Measurements from ENCODE around the gene CCNQ.

Gene CCNQ

GRCh38 chrX:153580700-153581386, 18.1 kb downstream of the CCNQ start:
- Histone ChIP-seq H3K9me3 (ENCODE audit: control insufficient read depth, insufficient read depth, low read length) (peaks cover 30% of the 10 kb centered on the region; the same call in 1 of the 2 replicates), H3K27me3 (ENCODE audit: control insufficient read depth, insufficient read depth, low read length) (no peaks in the 10 kb centered on the region), H3K9ac (ENCODE audit: low read depth, low read length) (no peak overlapping the region), H3K4me1 (ENCODE audit: control insufficient read depth, insufficient read depth, low read length) (no peaks in the 10 kb centered on the region), H3K27ac (ENCODE audit: low read depth, low read length) (no peak overlapping the region), H3K36me3 (ENCODE audit: control insufficient read depth, insufficient read depth, low read length) (no peaks in the 10 kb centered on the region), H3K4me3 (ENCODE audit: low read depth, low read length) (no peak overlapping the region)

- no peaks in the 10 kb centered on the region for H3K36me3 ChIP-seq (ENCODE audit: control insufficient read depth, insufficient read depth, low read length)
- H3K27me3 ChIP-seq (ENCODE audit: control insufficient read depth, insufficient read depth, low read length): no peaks in the 10 kb centered on the region
- no peak overlapping the region for H3K9ac ChIP-seq (ENCODE audit: low read depth, low read length)
- no peak overlapping the region for H3K27ac ChIP-seq (ENCODE audit: low read depth, low read length)
- H3K4me3 ChIP-seq (ENCODE audit: low read depth, low read length): no peak overlapping the region
- H3K9me3 ChIP-seq (ENCODE audit: control insufficient read depth, insufficient read depth, low read length): peaks cover 30% of the 10 kb centered on the region; the same call in 1 of the 2 replicates
- H3K4me1 ChIP-seq (ENCODE audit: control insufficient read depth, insufficient read depth, low read length): no peaks in the 10 kb centered on the region
These were observed 20.1 kb downstream of the CCNQ start for GRCh38 chrX:153578889-153579288.

GRCh38 chrX:153578200-153578835, 20.6 kb downstream of the CCNQ start:
- Histone ChIP-seq H3K27ac (ENCODE audit: low read depth, low read length) (no peak overlapping the region), H3K4me1 (ENCODE audit: control insufficient read depth, insufficient read depth, low read length) (no peaks in the 10 kb centered on the region), H3K27me3 (ENCODE audit: control insufficient read depth, insufficient read depth, low read length) (no peaks in the 10 kb centered on the region), H3K9me3 (ENCODE audit: control insufficient read depth, insufficient read depth, low read length) (peaks cover 30% of the 10 kb centered on the region; the same call in 1 of the 2 replicates), H3K9ac (ENCODE audit: low read depth, low read length) (no peak overlapping the region), H3K4me3 (ENCODE audit: low read depth, low read length) (no peak overlapping the region), H3K36me3 (ENCODE audit: control insufficient read depth, insufficient read depth, low read length) (no peaks in the 10 kb centered on the region)

GRCh38 chrX:153576961-153577360, 22.0 kb downstream of the CCNQ start:
- no peak overlapping the region for H3K27ac ChIP-seq (ENCODE audit: low read depth, low read length)
- H3K9ac ChIP-seq (ENCODE audit: low read depth, low read length): no peak overlapping the region
- no peaks in the 10 kb centered on the region for H3K27me3 ChIP-seq (ENCODE audit: control insufficient read depth, insufficient read depth, low read length)
- no peaks in the 10 kb centered on the region for H3K4me1 ChIP-seq (ENCODE audit: control insufficient read depth, insufficient read depth, low read length)
- no peak overlapping the region for H3K4me3 ChIP-seq (ENCODE audit: low read depth, low read length)
- no peaks in the 10 kb centered on the region for H3K36me3 ChIP-seq (ENCODE audit: control insufficient read depth, insufficient read depth, low read length)
- peaks cover 40% of the 10 kb centered on the region; the same call in 1 of the 2 replicates for H3K9me3 ChIP-seq (ENCODE audit: control insufficient read depth, insufficient read depth, low read length)

- H3K27me3 ChIP-seq (ENCODE audit: control insufficient read depth, insufficient read depth, low read length): no peaks in the 10 kb centered on the region
- H3K4me3 ChIP-seq (ENCODE audit: low read depth, low read length): no peak overlapping the region
- H3K27ac ChIP-seq (ENCODE audit: low read depth, low read length): no peak overlapping the region
- H3K9me3 ChIP-seq (ENCODE audit: control insufficient read depth, insufficient read depth, low read length): peaks cover 43% of the 10 kb centered on the region; the same call in 1 of the 2 replicates
- no peak overlapping the region for H3K9ac ChIP-seq (ENCODE audit: low read depth, low read length)
- H3K36me3 ChIP-seq (ENCODE audit: control insufficient read depth, insufficient read depth, low read length): no peaks in the 10 kb centered on the region
- H3K4me1 ChIP-seq (ENCODE audit: control insufficient read depth, insufficient read depth, low read length): no peaks in the 10 kb centered on the region
These were observed 22.6 kb downstream of the CCNQ start for GRCh38 chrX:153576239-153576870.

- H3K27ac ChIP-seq (ENCODE audit: low read depth, low read length): no peak overlapping the region
- no peaks in the 10 kb centered on the region for H3K36me3 ChIP-seq (ENCODE audit: control insufficient read depth, insufficient read depth, low read length)
- H3K27me3 ChIP-seq (ENCODE audit: control insufficient read depth, insufficient read depth, low read length): no peaks in the 10 kb centered on the region
- no peak overlapping the region for H3K9ac ChIP-seq (ENCODE audit: low read depth, low read length)
- H3K9me3 ChIP-seq (ENCODE audit: control insufficient read depth, insufficient read depth, low read length): peaks cover 64% of the 10 kb centered on the region
- H3K4me1 ChIP-seq (ENCODE audit: control insufficient read depth, insufficient read depth, low read length): no peaks in the 10 kb centered on the region
- H3K4me3 ChIP-seq (ENCODE audit: low read depth, low read length): no peak overlapping the region
These were observed 25.0 kb downstream of the CCNQ start for GRCh38 chrX:153573984-153574383.

GRCh38 chrX:153572601-153573000, 26.3 kb downstream of the CCNQ start:
- Histone ChIP-seq H3K36me3 (ENCODE audit: control insufficient read depth, insufficient read depth, low read length) (no peaks in the 10 kb centered on the region), H3K9ac (ENCODE audit: low read depth, low read length) (no peak overlapping the region), H3K4me3 (ENCODE audit: low read depth, low read length) (no peak overlapping the region), H3K27ac (ENCODE audit: low read depth, low read length) (no peak overlapping the region), H3K9me3 (ENCODE audit: control insufficient read depth, insufficient read depth, low read length) (peaks cover 60% of the 10 kb centered on the region), H3K27me3 (ENCODE audit: control insufficient read depth, insufficient read depth, low read length) (no peaks in the 10 kb centered on the region), H3K4me1 (ENCODE audit: control insufficient read depth, insufficient read depth, low read length) (0 out of 2 replicates have a peak, but pooled peaks cover 3% of the 10 kb centered on the region)

GRCh38 chrX:153571534-153571908, 27.4 kb downstream of the CCNQ start:
- H3K27ac ChIP-seq (ENCODE audit: low read depth, low read length): no peak overlapping the region
- no peak overlapping the region for H3K9ac ChIP-seq (ENCODE audit: low read depth, low read length)
- no peaks in the 10 kb centered on the region for H3K27me3 ChIP-seq (ENCODE audit: control insufficient read depth, insufficient read depth, low read length)

GRCh38 chrX:153569475-153569874, 29.5 kb downstream of the CCNQ start:
- no peak overlapping the region for H3K9ac ChIP-seq (ENCODE audit: low read depth, low read length)
- no peaks in the 10 kb centered on the region for H3K36me3 ChIP-seq (ENCODE audit: control insufficient read depth, insufficient read depth, low read length)
- H3K27me3 ChIP-seq (ENCODE audit: control insufficient read depth, insufficient read depth, low read length): no peaks in the 10 kb centered on the region
- no peak overlapping the region for H3K27ac ChIP-seq (ENCODE audit: low read depth, low read length)
- H3K4me1 ChIP-seq (ENCODE audit: control insufficient read depth, insufficient read depth, low read length): 0 out of 2 replicates have a peak, but pooled peaks cover 3% of the 10 kb centered on the region
- no peak overlapping the region for H3K4me3 ChIP-seq (ENCODE audit: low read depth, low read length)
- H3K9me3 ChIP-seq (ENCODE audit: control insufficient read depth, insufficient read depth, low read length): peaks cover 61% of the 10 kb centered on the region

More at GRCh38 chrX:153571534-153571908, 27.4 kb downstream of the CCNQ start:
- H3K36me3 ChIP-seq (ENCODE audit: control insufficient read depth, insufficient read depth, low read length): no peaks in the 10 kb centered on the region
- H3K4me1 ChIP-seq (ENCODE audit: control insufficient read depth, insufficient read depth, low read length): 0 out of 2 replicates have a peak, but pooled peaks cover 3% of the 10 kb centered on the region
- H3K9me3 ChIP-seq (ENCODE audit: control insufficient read depth, insufficient read depth, low read length): peaks cover 49% of the 10 kb centered on the region
- no peak overlapping the region for H3K4me3 ChIP-seq (ENCODE audit: low read depth, low read length)

GRCh38 chrX:153568451-153569011, 30.4 kb downstream of the CCNQ start:
- no peaks in the 10 kb centered on the region for H3K27me3 ChIP-seq (ENCODE audit: control insufficient read depth, insufficient read depth, low read length)
- H3K27ac ChIP-seq (ENCODE audit: low read depth, low read length): no peak overlapping the region
- H3K4me1 ChIP-seq (ENCODE audit: control insufficient read depth, insufficient read depth, low read length): 0 out of 2 replicates have a peak, but pooled peaks cover 3% of the 10 kb centered on the region
- H3K9ac ChIP-seq (ENCODE audit: low read depth, low read length): no peak overlapping the region
- peaks cover 66% of the 10 kb centered on the region for H3K9me3 ChIP-seq (ENCODE audit: control insufficient read depth, insufficient read depth, low read length)
- H3K4me3 ChIP-seq (ENCODE audit: low read depth, low read length): no peak overlapping the region
- no peaks in the 10 kb centered on the region for H3K36me3 ChIP-seq (ENCODE audit: control insufficient read depth, insufficient read depth, low read length)
